K562 (cell line): ENCODE data around the gene TNFRSF6B. TPM values are rescaled to one million over a fixed set of nuclear protein-coding genes. Genes with fewer than 3 reads are reported as not detected.

Source experiments
- ATAC-seq: fragments of 200-7000 bp; cut with Tn5 transposase; 3 replicates; pipeline ENCODE4 v1.9.1; 2020; ENCODE audit warnings: moderate library complexity
- BruUV-seq: library from RNA; stranded (reverse); fragments of 400-500 nt; replicated peaks from 2 replicates; lab custom pipeline; 2021; lab: Mats Ljungman, UMichigan
- CTCF ChIA-PET: fragments of 300-600 bp; formaldehyde crosslinking; extraction: SDS; loops from one replicate; lab custom pipeline; 2021; ENCODE audit warnings: low intra/inter-chr PET ratio; lab: Yijun Ruan, JAX
- POLR2A ChIA-PET: fragments of 300-600, 350-650 bp; sonication (Branson Sonifier 250); formaldehyde crosslinking; extraction: SDS; loops from one replicate; lab custom pipeline; 2021; ENCODE audit warnings: antibody characterized with exemption, inconsistent platforms; lab: Yijun Ruan, JAX
- DNase-seq, 4 experiments: peaks; one replicate each; pipeline versions ENCODE4 v3.0.0 to v3.0.0-alpha.2; 2011 to 2018; ENCODE audit warnings: low spot score in 3 of 4, mixed read lengths in 3 of 4; ENCODE audit errors: extremely low read depth in 1 of 4
- FAIRE-seq: peaks from 2 replicates; lab custom pipeline; 2011; peaks lifted over from hg19 to GRCh38; lab: Jason Lieb, UNC
- H2AFZ ChIP-seq: 2 replicates; pipeline ENCODE4 v1.6.0; 2011; ENCODE audit warnings: low read depth, low read length, control low read depth, inconsistent platforms
- H3K27ac ChIP-seq: fragments of 200-600 bp; 3 replicates; pipeline ENCODE4 v1.8.0; 2011; ENCODE audit warnings: low read depth, mild to moderate bottlenecking, control low read depth, inconsistent platforms, low read length, moderate library complexity, mixed read lengths; ENCODE audit errors: extremely low read depth
- H3K27me3 ChIP-seq, 2 experiments: fragments of 300-600 bp in 1 of 2; 2 replicates in 1 of 2; 3 replicates in 1 of 2; pipeline versions ENCODE4 v1.6.0 to v1.8.0; 2011; ENCODE audit warnings: inconsistent platforms in 2 of 2, low read length in 2 of 2, mild to moderate bottlenecking in 1 of 2, mixed read lengths in 1 of 2, moderate library complexity in 1 of 2; ENCODE audit not compliant: control insufficient read depth in 2 of 2, insufficient read depth in 2 of 2
- H3K36me3 ChIP-seq: fragments of 300-600 bp; 3 replicates; pipeline ENCODE4 v1.8.0; 2011; ENCODE audit warnings: mild to moderate bottlenecking, low read length, inconsistent platforms; ENCODE audit not compliant: control insufficient read depth, insufficient read depth
- H3K4me1 ChIP-seq, 2 experiments: fragments of 200-600 bp in 1 of 2; replicated peaks in 1 of 2; 2 replicates in 1 of 2; 3 replicates in 1 of 2; pipeline versions ENCODE4 v1.5.1 to v1.8.0; 2011; ENCODE audit warnings: inconsistent platforms in 2 of 2, low read length in 2 of 2, mild to moderate bottlenecking in 1 of 2, mixed read lengths in 1 of 2, moderate library complexity in 1 of 2; ENCODE audit not compliant: control insufficient read depth in 2 of 2, insufficient read depth in 2 of 2
- H3K4me2 ChIP-seq: 2 replicates; pipeline ENCODE4 v1.6.1; 2011; ENCODE audit warnings: low read length, control low read depth, inconsistent platforms, mixed read lengths; ENCODE audit not compliant: insufficient read depth
- H3K4me3 ChIP-seq: fragments of 200-600 bp; sonication (generic), shearing (Covaris generic); 2 replicates; pipeline ENCODE4 v1.5.1; 2016; ENCODE audit warnings: control low read depth, inconsistent platforms
- H3K79me2 ChIP-seq: fragments of 200-600 bp; 3 replicates; pipeline ENCODE4 v1.8.0; 2011; ENCODE audit warnings: low read length, inconsistent platforms; ENCODE audit not compliant: control insufficient read depth, insufficient read depth
- H3K9ac ChIP-seq, 2 experiments: 2 replicates each; pipeline versions ENCODE4 v1.6.0 to v1.6.1; 2011; ENCODE audit warnings: low read depth in 2 of 2, low read length in 2 of 2, control low read depth in 1 of 2, inconsistent platforms in 1 of 2, mild to moderate bottlenecking in 1 of 2, mixed read lengths in 1 of 2; ENCODE audit not compliant: insufficient read depth in 1 of 2
- H3K9me1 ChIP-seq: one replicate; pipeline ENCODE4 v1.6.0; 2011; ENCODE audit warnings: inconsistent platforms, mild to moderate bottlenecking, low read length, moderate library complexity; ENCODE audit not compliant: control insufficient read depth, insufficient read depth
- H3K9me3 ChIP-seq: replicated peaks from 2 replicates; pipeline ENCODE4 v1.5.1; 2011; ENCODE audit warnings: low read depth, low read length, inconsistent platforms; ENCODE audit not compliant: control insufficient read depth, insufficient read depth
- H4K20me1 ChIP-seq: replicated peaks from 2 replicates; pipeline ENCODE4 v1.6.1; 2011; ENCODE audit warnings: low read length, inconsistent platforms, mixed read lengths; ENCODE audit not compliant: control insufficient read depth, insufficient read depth
- EGR1 ChIP-seq: fragments of 450-650 bp; conservative IDR thresholded peaks from 2 replicates; pipeline ENCODE4 v1.6.1; 2017; ENCODE audit warnings: mild to moderate bottlenecking
- FUS ChIP-seq: fragments of 200-400 bp; formaldehyde crosslinking; optimal IDR thresholded peaks from 2 replicates; pipeline ENCODE3; 2017; ENCODE audit warnings: low read depth, low read length
- HNRNPH1 ChIP-seq: fragments of 200-400 bp; formaldehyde crosslinking; optimal IDR thresholded peaks from 2 replicates; pipeline ENCODE3; 2017; ENCODE audit warnings: low read depth, mild to moderate bottlenecking, low read length, moderate library complexity
- KDM1A ChIP-seq, 2 experiments: fragments of 450-650 bp; IDR thresholded peaks; 2 replicates each; pipeline ENCODE4 v1.6.1; 2016; ENCODE audit warnings: mild to moderate bottlenecking in 2 of 2
- NR2C2 ChIP-seq, 2 experiments: fragments of 200-800 bp in 1 of 2; sonication (Bioruptor generic) in 1 of 2; sonication (generic) in 1 of 2; formaldehyde crosslinking in 1 of 2; IDR thresholded peaks; 2 replicates each; pipeline versions ENCODE4 v1.6.1 to v1.8.0; 2016 to 2022; ENCODE audit warnings: mild to moderate bottlenecking in 1 of 2, missing compliant biosample characterization in 1 of 2, missing genetic modification characterization in 1 of 2, missing genetic modification reagents in 1 of 2
- PML ChIP-seq: IDR thresholded peaks from 2 replicates; pipeline ENCODE4 v1.6.1; 2012; ENCODE audit warnings: low read length, inconsistent platforms
- POLR2A ChIP-seq: fragments of 450-650 bp; conservative IDR thresholded peaks from 2 replicates; pipeline ENCODE4 v1.6.1; 2016
- TARDBP ChIP-seq: fragments of 450-650 bp; IDR thresholded peaks from 2 replicates; pipeline ENCODE4 v1.6.1; 2016
- THRB ChIP-seq: fragments of 450-650 bp; formaldehyde crosslinking; conservative IDR thresholded peaks from 2 replicates; pipeline ENCODE4 v1.4.0; 2022; ENCODE audit warnings: mild to moderate bottlenecking, missing genetic modification characterization
- ZFP30 ChIP-seq: fragments of 250-450 bp; sonication (Bioruptor Pico); IDR thresholded peaks from 2 replicates; pipeline ENCODE4 v1.8.0; 2022; ENCODE audit warnings: moderate library complexity, mild to moderate bottlenecking, inconsistent platforms, borderline replicate concordance
- ZKSCAN3 ChIP-seq: fragments of 250-450 bp; sonication (Bioruptor Pico); IDR thresholded peaks from 2 replicates; pipeline ENCODE4 v1.4.0; 2020
- ZNF586 ChIP-seq: fragments of 450-650 bp; formaldehyde crosslinking; conservative IDR thresholded peaks from 2 replicates; pipeline ENCODE4 v1.4.0; 2020; ENCODE audit warnings: mild to moderate bottlenecking, moderate library complexity
- WGBS: fragments of 100-300 bp; shearing (Covaris generic); methylation state at CpG from one replicate; pipeline ENCODE4 v1.1.6; 2016; ENCODE audit warnings: low coverage, mixed read lengths; ENCODE audit not compliant: insufficient coverage; ENCODE audit errors: missing lambda C conversion rate; 5-methylcytosine and 5-hydroxymethylcytosine counted together
- in situ Hi-C: fragments of 300-500 bp; cut with MboI; formaldehyde crosslinking; loops from 4 replicates; pipeline ENCODE4 v1.15.0; 2018; ENCODE audit warnings: inconsistent platforms, mixed read lengths
- intact Hi-C: fragments of 100-400 bp; cut with micrococcal nuclease; formaldehyde crosslinking; loops from 2 replicates; pipeline ENCODE4 v1.14.2; 2022
- polyA plus RNA-seq, 8 experiments: library from polyadenylated mRNA; depleted of rRNA in 4 of 8; stranded (reverse) in 5 of 8; unstranded in 3 of 8; fragments of >200 nt; fragmentation: Nextera tagmentation in 2 of 8; fragmentation: Illumina TruSeq in 1 of 8; extraction: Ambion mirVana in 2 of 8; extraction: Trizol in 1 of 8; gene quantifications; 2 replicates each; pipeline versions ENCODE4 v1.2.1 to v1.2.3, GENCODE V29; 2011 to 2014; ENCODE audit warnings: inconsistent platforms in 1 of 8, missing spikeins in 1 of 8
- total RNA-seq, 7 experiments: library from RNA; depleted of rRNA in 6 of 7; stranded (reverse); fragments of >200 nt in 6 of 7; fragmentation: Illumina TruSeq in 2 of 7; extraction: Trizol in 2 of 7; gene quantifications; 2 replicates each; pipeline versions ENCODE4 v1.2.1 to v1.2.3, GENCODE V29; 2011 to 2021; ENCODE audit warnings: low replicate concordance in 1 of 7
- TF ChIP-seq, protein P1 (sequence below): fragments of 250-450 bp; sonication (Bioruptor Pico); IDR thresholded peaks from 2 replicates; pipeline ENCODE4 v1.8.0; 2022; ENCODE audit warnings: moderate library complexity, mild to moderate bottlenecking, inconsistent platforms
- TF ChIP-seq, protein P2 (sequence below), 3 experiments: IDR thresholded peaks in 2 of 3; conservative IDR thresholded peaks in 1 of 3; 2 replicates each; pipeline ENCODE4 v1.5.1; 2011 to 2012; ENCODE audit warnings: low read length in 3 of 3, mild to moderate bottlenecking in 3 of 3, control low read depth in 2 of 3, improper control_type of control experiment in 1 of 3, inconsistent platforms in 1 of 3, low read depth in 1 of 3, mixed read lengths in 1 of 3, moderate library complexity in 1 of 3; ENCODE audit not compliant: insufficient read depth in 2 of 3

The TNFRSF6B gene
- total and polyA plus RNA-seq, 9 of the 15 experiments (the other 6 are each of a cell fraction or from before 2014, with no cell fraction given): 0.10 to 3.5 (median 0.32) TPM; not detected in 6

- TF ChIP-seq NR2C2 (CRISPR knock-in tag; IDR thresholded peaks at IDR 0.05) (no peak), NR2C2 (tag; IDR thresholded peaks at IDR 0.05) (no peak), ZNF586 (no peak), ZFP30 (CRISPR knock-in tag) (no peak), EGR1 (peak; percentile 87)
Measured at GRCh38 chr20:63652192-63652980, 44.1 kb upstream of the TNFRSF6B start (continued).

DNA sequence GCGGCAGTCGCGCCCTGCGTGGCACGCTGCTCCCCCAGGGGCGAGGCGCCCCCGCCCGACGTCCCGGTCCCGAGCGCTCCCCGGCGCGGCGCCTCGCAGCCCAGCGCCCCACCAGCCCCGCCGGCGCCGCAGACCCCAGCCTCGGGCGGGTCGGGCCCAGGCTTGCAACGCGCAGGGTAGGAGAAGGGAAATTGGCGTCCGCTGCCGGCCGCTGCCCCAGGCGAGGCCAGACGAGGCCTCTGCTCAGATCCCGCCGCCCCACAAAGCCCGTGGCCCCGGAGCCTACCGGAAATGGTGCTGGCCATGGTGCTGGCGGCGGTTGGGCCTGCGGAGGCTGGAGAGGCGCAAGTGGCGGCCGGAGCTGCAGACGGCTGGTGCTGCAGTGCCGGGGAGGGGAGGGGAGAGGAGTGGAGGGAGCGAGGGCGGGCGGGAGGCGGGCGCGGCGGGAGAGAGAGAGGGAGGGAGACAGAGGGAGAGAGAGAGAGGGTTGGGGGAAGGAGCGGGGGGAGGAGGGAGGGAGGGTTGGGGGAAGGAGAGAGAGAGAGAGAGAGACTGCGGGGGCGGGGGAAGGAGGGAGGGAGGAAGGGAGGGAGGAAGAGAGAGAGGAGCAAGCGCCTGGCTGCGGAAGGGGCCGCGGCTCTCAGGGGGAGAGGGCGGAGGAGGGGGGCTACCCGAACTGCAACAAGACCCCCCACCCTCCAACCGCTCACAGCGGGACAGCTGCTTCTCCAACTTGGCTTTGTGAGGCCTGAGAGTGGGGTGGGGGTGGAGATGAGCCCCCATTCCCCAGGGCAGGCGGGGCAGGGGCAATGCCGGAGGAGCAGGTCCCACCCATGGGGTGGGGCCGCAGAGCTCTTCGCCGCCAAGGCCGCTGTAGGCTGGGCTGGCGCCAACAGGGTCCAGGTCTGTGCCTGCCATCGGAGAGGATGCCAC, 43.1 kb upstream of the TNFRSF6B start, which contains the start of gene STMN3:
TSS of gene STMN3 (minus strand) at position 384 of the 933 bp plus-strand sequence. CDS start at position 305, 79 bp downstream.
- peak within 1 kb of the TSS; percentile 57 to 92 for H3K9ac ChIP-seq
- H3K27me3 ChIP-seq: no peaks in the 10 kb centered on the region
- H2AFZ ChIP-seq: peak within 1 kb of the TSS; percentile 97
- peak within 1 kb of the TSS; percentile 82 for H3K27ac ChIP-seq
- no peaks in the 10 kb centered on the region for H3K9me1 ChIP-seq
- ChIA-PET CTCF (no interaction called here), POLR2A (interaction anchor here (0.6 to 1.0 kb wide), 4 partner anchors 11 to 212 kb away, joined by 3 to 8 read pairs (median 3); no protein-coding TSS in a partner anchor)
- ATAC-seq (peak; percentile 77), FAIRE-seq (peak; percentile 37), DNase-seq (peak; percentile 79 to 97 (median 84))
- no peaks in the 10 kb centered on the region; the same call in 1 of the 2 replicates for H4K20me1 ChIP-seq
- H3K9me3 ChIP-seq: no peaks in the 10 kb centered on the region
- in situ Hi-C loops: no loop called here
- peak within 1 kb of the TSS; percentile 79 for H3K4me2 ChIP-seq
- peak within 1 kb of the TSS; percentile 68 for H3K4me3 ChIP-seq
- WGBS: 1% methylated on average over 27 of the region's 73 CpGs
- H3K4me1 ChIP-seq: peaks cover 28 to 77% of the 10 kb centered on the region in 2 experiments
- H3K79me2 ChIP-seq: peaks cover 42% of the 10 kb centered on the region
- intact Hi-C loops: loop anchor here (10.0 kb wide), 1 partner anchor 119 kb away; the partner anchor contains the start of gene PTK6
- 0 out of 3 replicates have a peak, but pooled peaks cover 3% of the 10 kb centered on the region for H3K36me3 ChIP-seq
- no TSS peak for BruUV-seq
- TF ChIP-seq FUS: no peak
- TF ChIP-seq, protein P1, sequence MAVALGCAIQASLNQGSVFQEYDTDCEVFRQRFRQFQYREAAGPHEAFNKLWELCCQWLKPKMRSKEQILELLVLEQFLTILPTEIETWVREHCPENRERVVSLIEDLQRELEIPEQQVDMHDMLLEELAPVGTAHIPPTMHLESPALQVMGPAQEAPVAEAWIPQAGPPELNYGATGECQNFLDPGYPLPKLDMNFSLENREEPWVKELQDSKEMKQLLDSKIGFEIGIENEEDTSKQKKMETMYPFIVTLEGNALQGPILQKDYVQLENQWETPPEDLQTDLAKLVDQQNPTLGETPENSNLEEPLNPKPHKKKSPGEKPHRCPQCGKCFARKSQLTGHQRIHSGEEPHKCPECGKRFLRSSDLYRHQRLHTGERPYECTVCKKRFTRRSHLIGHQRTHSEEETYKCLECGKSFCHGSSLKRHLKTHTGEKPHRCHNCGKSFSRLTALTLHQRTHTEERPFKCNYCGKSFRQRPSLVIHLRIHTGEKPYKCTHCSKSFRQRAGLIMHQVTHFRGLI: no peak
- TF ChIP-seq ZKSCAN3 (CRISPR knock-in tag): no peak
- peak; percentile 63 for TF ChIP-seq POLR2A
- TF ChIP-seq PML: no peak
- TF ChIP-seq HNRNPH1: no peak
- TF ChIP-seq TARDBP: no peak
- TF ChIP-seq, protein P2, sequence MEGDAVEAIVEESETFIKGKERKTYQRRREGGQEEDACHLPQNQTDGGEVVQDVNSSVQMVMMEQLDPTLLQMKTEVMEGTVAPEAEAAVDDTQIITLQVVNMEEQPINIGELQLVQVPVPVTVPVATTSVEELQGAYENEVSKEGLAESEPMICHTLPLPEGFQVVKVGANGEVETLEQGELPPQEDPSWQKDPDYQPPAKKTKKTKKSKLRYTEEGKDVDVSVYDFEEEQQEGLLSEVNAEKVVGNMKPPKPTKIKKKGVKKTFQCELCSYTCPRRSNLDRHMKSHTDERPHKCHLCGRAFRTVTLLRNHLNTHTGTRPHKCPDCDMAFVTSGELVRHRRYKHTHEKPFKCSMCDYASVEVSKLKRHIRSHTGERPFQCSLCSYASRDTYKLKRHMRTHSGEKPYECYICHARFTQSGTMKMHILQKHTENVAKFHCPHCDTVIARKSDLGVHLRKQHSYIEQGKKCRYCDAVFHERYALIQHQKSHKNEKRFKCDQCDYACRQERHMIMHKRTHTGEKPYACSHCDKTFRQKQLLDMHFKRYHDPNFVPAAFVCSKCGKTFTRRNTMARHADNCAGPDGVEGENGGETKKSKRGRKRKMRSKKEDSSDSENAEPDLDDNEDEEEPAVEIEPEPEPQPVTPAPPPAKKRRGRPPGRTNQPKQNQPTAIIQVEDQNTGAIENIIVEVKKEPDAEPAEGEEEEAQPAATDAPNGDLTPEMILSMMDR (IDR thresholded peaks at IDR 0.05 in 2 of 3, conservative IDR thresholded peaks at IDR 0.05 in 1 of 3; ENCODE audit: insufficient read depth in 2 of 3, low read depth in 1 of 3, low read length in 3 of 3): no peak
- peak in 1 of 2 experiments; percentile 69; a peak in 1 of 4 replicates for TF ChIP-seq KDM1A (IDR thresholded peaks at IDR 0.05)
- 0 out of 2 replicates have a peak, but pooled peaks have one; percentile 26 for TF ChIP-seq THRB
